Effector memory CD4-positive, alpha-beta T cell (primary cell): Measurements from ENCODE around the gene ZBTB42.

Source experiments
- DNase-seq, 3 donors: peaks; one replicate each; pipeline ENCODE4 v3.0.0-alpha.2; 2020
- H3K27ac ChIP-seq: 2 replicates; pipeline ENCODE4 v1.7.0; 2013; ENCODE audit warnings: mild to moderate bottlenecking, low read length, moderate library complexity; ENCODE audit not compliant: insufficient read depth, poor library complexity, severe bottlenecking
- H3K27me3 ChIP-seq: replicated peaks from 2 replicates; pipeline ENCODE4 v1.7.0; 2013; ENCODE audit warnings: mild to moderate bottlenecking, low read length; ENCODE audit not compliant: insufficient read depth, control insufficient read depth, poor library complexity, severe bottlenecking
- H3K36me3 ChIP-seq: 2 replicates; pipeline ENCODE4 v1.7.0; 2013; ENCODE audit warnings: mild to moderate bottlenecking, low read length, moderate library complexity; ENCODE audit not compliant: control insufficient read depth, insufficient read depth
- H3K4me1 ChIP-seq: 2 replicates; pipeline ENCODE4 v1.7.0; 2013; ENCODE audit warnings: low read length, mild to moderate bottlenecking; ENCODE audit not compliant: control insufficient read depth, insufficient read depth, poor library complexity, severe bottlenecking
- H3K4me3 ChIP-seq: 2 replicates; pipeline ENCODE4 v1.7.0; 2013; ENCODE audit warnings: low read length, low read depth, mild to moderate bottlenecking; ENCODE audit not compliant: insufficient read depth, poor library complexity, severe bottlenecking
- H3K9me3 ChIP-seq: 2 replicates; pipeline ENCODE4 v1.7.0; 2013; ENCODE audit warnings: mild to moderate bottlenecking, low read length, moderate library complexity; ENCODE audit not compliant: control insufficient read depth

The ZBTB42 gene

DNA sequence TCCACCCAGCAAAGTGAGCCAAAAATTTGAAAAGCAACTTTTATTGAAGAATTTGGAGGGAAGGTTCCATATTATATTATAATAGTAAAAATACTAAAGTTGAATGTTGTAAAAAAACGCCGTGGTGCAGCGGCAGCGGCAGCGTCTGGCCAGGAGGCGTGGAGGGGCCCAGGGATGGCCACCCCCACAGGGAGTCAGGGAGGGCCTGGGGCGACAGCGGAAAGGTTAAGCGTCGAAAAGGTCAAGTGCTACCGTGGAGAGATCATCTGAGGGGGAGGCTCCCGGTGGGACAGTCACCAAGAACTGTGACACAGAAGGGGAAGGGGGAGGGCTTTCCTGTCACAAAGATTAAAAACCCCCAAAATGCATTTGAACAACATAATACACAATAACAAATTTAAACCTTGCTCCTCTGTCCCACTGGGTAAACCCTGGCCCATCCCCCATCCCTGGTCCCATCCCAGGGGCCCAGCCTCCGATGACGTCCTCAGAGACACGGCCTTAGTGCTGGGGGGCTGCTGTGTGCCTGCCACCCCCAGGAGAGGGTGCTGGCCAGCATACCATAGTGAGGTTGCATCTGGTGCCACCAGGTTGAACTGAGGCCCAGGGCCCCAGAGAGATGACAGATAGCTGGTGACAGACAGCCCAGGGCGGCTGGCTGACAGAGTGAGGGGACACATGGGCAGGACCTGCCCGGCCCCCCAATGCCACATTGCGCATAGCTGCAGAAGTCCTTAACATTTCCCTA lies 31.4 kb upstream of the ZBTB42 start:
- Histone ChIP-seq H3K9me3 (peaks cover 5% of the 10 kb centered on the region), H3K36me3 (peaks cover 28% of the 10 kb centered on the region), H3K4me3 (no peak overlapping the region), H3K4me1 (peaks cover 3% of the 10 kb centered on the region), H3K27ac (no peak overlapping the region), H3K27me3 (no peaks in the 10 kb centered on the region)
- DNase-seq, result no peak

DNA sequence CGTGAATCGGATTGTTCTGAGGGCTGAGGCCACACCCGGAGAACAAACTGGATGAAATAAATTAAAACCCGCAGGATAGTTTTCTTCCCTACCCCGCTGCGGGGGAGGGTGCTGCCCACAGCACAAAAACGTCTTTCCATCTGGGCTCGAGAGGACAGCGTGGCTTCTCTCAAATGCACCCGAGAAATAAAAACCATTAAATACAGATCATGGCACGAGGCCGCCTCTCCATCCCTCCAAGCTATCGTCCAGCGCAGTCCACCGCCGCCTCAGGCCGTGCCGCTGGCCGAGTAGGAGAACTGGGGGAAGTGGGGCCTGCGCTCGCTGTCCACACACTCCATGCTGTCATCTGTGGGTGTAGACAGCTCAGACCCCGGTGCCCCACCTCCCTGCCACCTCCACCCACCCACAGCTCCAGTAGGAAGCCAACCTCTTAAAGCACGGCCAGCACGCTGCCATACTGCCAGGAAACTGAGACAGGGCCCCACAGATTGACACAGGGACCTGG lies 30.8 kb upstream of the ZBTB42 start:
- H3K36me3 ChIP-seq, result peaks cover 34% of the 10 kb centered on the region

DNA sequence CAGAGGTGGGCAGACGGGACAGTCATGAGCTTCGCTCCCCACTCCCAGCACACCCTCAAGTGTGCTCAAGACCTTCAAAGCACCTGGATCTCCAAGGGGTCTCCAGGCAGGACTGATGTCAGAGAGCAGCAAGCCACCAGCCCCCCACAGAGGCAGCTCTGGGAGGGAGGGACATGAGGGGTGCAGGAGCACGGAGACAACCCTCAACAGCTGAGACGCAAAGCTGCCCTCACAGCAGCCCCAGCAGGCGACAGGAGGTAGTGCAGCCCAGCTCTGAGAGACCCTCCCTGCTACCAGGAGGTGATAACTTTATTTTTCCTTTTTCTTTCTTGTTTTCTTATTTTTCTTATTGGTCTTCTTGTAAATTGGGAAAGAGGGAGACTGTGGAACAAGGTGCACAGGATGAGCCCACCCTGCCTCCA lies 30.0 kb upstream of the ZBTB42 start:
- H3K27ac ChIP-seq, result no peak overlapping the region
- peaks cover 3% of the 10 kb centered on the region for H3K4me1 ChIP-seq
- no peak overlapping the region for H3K4me3 ChIP-seq
- no peak for DNase-seq
- no peaks in the 10 kb centered on the region for H3K27me3 ChIP-seq
- H3K9me3 ChIP-seq, result peaks cover 5% of the 10 kb centered on the region
- peaks cover 35% of the 10 kb centered on the region for H3K36me3 ChIP-seq

More for the DNA sequence above, 30.8 kb upstream of the ZBTB42 start:
- Histone ChIP-seq H3K4me1 (peaks cover 3% of the 10 kb centered on the region), H3K9me3 (peaks cover 5% of the 10 kb centered on the region), H3K4me3 (no peak overlapping the region), H3K27ac (no peak overlapping the region), H3K27me3 (no peaks in the 10 kb centered on the region)
- no peak for DNase-seq

DNA sequence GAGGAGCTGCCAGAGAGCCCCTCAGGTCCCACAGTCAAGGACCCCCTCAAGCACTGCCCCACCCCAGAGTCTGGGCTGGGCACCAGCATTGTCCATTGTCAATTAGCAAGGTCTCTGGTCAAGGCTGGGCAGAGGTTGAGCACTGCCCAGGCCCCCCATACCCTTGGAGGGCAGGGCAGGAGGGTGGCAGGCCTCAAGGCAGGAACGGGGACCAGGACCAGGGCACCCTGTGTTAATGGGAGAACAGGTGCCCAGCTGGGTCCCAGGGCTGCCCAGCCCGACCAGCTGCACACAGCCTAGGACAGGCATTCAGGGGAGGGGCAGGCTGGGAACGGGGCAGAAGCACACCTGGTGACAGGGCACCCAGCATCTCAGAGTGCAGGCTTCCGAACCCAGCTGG lies 29.5 kb upstream of the ZBTB42 start:
- H3K36me3 ChIP-seq, result peaks cover 35% of the 10 kb centered on the region
- DNase-seq, result no peak
- H3K4me3 ChIP-seq, result no peak overlapping the region
- H3K27ac ChIP-seq, result no peak overlapping the region
- no peaks in the 10 kb centered on the region for H3K27me3 ChIP-seq
- peaks cover 5% of the 10 kb centered on the region for H3K9me3 ChIP-seq
- H3K4me1 ChIP-seq, result peaks cover 3% of the 10 kb centered on the region

DNA sequence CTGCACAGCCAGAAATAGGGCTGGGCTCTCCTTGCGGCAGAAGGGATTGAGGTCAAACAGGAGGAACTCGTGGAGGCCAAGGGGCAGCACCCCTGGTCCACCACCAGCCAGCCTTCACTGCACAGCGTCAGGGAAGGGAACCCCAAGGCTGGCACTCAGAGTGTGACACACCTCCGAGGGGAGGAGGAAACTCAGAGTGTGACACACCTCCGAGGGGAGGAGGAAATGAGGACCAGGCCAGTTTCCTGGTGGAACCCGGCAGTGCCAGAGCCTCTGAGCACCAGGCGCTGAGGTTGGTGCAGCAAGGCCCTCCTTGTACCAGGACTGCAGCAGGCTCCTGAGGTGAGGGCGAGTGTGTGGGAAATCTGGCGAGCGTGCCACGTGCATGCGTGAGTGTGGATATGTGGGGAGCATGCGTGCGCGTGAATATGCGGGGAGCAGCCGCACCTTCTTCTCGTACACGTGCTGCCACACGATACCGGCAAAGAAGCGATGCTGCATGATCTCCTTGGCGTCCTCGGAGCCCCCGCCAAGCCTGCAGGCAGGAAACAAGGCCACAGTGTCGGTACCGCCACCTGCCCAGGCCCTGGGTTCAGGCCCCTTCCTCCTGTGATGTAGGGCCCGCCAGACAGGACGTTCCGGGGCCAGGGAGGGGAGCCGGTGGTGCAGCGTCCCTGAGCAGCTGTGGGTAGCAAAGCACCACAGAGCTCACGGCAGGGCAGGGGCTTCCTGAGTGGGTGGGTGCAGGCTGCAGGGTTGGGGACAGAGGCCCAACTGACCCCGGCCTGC lies 28.8 kb upstream of the ZBTB42 start:
- Histone ChIP-seq H3K27ac (no peak overlapping the region), H3K27me3 (no peaks in the 10 kb centered on the region), H3K9me3 (peaks cover 5% of the 10 kb centered on the region), H3K4me1 (peaks cover 3% of the 10 kb centered on the region), H3K36me3 (peaks cover 38% of the 10 kb centered on the region), H3K4me3 (no peak overlapping the region)
- no peak for DNase-seq

DNA sequence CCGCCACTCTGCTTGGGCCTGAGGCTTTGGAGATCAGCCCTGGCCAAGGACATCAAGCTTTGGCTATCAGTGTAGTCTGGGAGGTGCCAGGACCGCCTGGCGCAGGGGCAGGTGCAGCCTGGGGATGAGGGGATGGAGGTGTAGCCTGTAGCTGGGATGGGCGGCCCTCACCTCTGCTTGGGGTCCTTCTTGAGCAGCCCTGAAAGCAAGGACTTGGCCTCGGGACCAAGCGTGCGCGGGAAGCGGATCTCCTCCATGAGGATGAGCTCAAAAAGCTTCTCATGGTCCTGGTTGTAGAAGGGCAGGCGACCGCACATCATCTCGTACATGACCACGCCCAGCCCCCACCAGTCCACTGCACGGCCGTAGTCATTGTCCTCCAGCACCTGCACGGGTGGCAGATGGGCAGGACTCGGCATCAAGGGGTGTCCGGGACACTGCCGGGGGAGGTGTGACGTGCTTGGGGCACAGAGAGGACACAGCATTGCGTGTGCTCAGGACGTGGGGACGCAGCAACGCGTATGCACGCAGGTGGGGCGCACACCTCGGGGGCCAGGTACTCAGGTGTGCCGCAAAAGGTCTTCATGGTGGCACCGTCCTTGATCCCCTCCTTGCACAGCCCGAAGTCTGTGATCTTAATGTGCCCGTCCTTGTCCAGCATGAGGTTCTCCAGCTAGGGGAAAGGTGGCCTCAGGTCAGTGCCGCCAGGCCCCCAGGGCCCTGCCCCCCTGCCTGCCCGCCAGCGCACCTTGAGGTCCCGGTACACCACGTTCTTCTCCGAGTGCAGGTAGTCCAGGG lies 28.0 kb upstream of the ZBTB42 start:
- Histone ChIP-seq H3K36me3 (peaks cover 38% of the 10 kb centered on the region), H3K27me3 (no peaks in the 10 kb centered on the region), H3K4me3 (no peak overlapping the region), H3K27ac (no peak overlapping the region), H3K4me1 (peaks cover 3% of the 10 kb centered on the region), H3K9me3 (peaks cover 5% of the 10 kb centered on the region)
- DNase-seq, result no peak

DNA sequence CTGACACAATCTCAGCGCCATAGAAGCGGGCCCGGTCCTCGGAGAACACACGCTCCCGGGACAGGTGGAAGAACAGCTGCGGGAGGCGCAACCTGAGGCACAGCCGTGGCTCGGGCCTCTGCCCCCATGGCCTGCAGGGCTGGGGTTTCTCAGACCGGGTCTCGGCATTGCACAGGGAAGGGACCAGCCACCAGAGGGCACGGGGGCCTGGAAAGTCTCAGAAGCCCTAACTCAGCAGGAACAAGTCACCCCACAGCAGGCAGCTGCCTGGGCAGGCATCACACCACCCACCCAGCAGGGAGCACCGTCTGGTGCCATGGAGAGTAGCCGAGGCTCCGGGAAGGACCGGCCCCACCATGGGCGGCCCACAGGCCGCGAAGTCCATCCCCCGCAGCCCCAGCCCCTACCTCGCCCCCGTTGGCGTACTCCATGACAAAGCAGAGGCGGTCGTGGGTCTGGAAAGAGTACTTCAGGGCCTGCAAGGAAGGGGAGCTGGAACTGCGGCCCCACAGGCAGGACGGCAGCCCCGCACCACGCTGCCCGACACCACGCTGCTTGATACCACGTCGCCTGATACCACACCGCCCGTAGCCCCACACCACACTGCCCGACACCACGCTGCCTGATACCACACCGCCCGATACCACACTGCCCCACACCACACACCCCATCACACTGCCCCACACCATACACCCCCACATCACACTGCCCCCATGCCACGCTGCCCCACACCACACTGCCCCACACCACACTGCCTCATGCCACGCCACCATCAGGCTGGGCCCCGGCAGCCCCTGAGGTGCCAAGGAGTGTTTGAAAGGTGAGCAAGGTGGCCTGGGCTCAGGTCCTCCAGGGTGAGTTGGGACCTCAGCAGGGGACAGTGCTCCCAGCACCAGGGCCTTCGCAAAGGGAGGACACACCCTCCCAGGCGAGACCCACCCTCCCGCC lies 27.1 kb upstream of the ZBTB42 start:
- Histone ChIP-seq H3K36me3 (peaks cover 38% of the 10 kb centered on the region), H3K27me3 (no peaks in the 10 kb centered on the region), H3K4me3 (no peak overlapping the region), H3K27ac (no peak overlapping the region), H3K9me3 (peaks cover 5% of the 10 kb centered on the region), H3K4me1 (no peaks in the 10 kb centered on the region)
- no peak for DNase-seq

DNA sequence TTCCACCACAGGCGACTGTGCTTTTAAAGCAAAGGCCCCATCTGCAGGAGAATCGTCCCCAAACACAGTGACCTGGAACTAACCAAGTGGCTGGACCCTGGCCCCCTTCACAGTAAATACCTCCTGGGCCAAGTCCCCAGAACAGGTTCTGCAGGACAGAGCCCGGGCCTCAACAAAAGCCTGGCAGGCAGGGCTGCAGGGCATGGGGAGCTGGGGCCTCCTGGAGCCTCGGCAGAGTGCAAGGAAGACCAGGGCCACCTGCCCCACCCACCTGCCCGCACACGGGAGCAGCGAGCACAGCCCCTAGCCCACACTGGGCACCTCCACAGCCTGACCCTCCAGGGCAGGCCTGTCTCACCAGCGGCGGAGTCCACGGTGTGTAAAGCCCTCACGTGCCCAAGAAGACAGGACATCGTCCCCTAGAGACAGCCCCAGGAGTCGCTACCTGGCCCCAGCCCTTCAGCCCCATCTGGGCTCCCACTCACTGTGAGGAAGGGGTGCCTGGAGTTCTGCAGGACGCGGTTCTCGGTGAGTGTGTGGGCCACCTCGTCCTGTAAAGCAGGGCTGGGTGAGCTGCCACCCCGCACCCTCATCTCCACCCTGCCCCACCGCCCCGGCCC lies 26.3 kb upstream of the ZBTB42 start:
- Histone ChIP-seq H3K27me3 (no peaks in the 10 kb centered on the region), H3K36me3 (peaks cover 38% of the 10 kb centered on the region), H3K9me3 (peaks cover 5% of the 10 kb centered on the region), H3K4me1 (no peaks in the 10 kb centered on the region), H3K4me3 (no peak overlapping the region), H3K27ac (no peak overlapping the region)
- DNase-seq, result no peak

DNA sequence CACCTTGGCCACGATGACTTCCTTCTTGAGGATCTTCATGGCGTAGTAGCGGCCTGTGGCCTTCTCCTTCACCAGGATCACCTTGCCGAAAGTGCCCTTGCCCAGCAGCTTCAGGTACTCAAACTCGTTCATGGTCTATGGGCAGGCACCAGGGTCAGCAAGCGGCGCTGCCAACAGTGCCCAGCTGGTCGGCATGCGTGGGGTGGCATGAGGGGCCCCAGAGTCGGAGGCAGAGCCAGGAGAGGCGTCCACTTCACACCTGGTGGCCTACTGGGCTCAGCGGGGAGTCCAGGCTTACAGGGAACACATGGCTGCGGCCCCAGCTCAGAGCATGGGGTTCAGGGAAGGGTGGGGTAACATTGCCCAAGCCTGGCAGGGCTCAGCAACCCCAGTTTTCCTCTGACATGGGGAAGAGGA lies 25.8 kb upstream of the ZBTB42 start:
- H3K36me3 ChIP-seq, result peaks cover 38% of the 10 kb centered on the region
- no peak overlapping the region for H3K27ac ChIP-seq
- no peak overlapping the region for H3K4me3 ChIP-seq
- no peaks in the 10 kb centered on the region for H3K27me3 ChIP-seq
- no peaks in the 10 kb centered on the region for H3K4me1 ChIP-seq
- peaks cover 5% of the 10 kb centered on the region for H3K9me3 ChIP-seq
- no peak for DNase-seq
